ENCODE results near the gene HTT. TPM values are rescaled to one million over a fixed set of nuclear protein-coding genes. Genes with fewer than 3 reads are reported as not detected.

HTT gene
- total RNA-seq, 6 experiments from 2014 or later: 38.1 to 52.0 (median 47.8) TPM

DNA sequence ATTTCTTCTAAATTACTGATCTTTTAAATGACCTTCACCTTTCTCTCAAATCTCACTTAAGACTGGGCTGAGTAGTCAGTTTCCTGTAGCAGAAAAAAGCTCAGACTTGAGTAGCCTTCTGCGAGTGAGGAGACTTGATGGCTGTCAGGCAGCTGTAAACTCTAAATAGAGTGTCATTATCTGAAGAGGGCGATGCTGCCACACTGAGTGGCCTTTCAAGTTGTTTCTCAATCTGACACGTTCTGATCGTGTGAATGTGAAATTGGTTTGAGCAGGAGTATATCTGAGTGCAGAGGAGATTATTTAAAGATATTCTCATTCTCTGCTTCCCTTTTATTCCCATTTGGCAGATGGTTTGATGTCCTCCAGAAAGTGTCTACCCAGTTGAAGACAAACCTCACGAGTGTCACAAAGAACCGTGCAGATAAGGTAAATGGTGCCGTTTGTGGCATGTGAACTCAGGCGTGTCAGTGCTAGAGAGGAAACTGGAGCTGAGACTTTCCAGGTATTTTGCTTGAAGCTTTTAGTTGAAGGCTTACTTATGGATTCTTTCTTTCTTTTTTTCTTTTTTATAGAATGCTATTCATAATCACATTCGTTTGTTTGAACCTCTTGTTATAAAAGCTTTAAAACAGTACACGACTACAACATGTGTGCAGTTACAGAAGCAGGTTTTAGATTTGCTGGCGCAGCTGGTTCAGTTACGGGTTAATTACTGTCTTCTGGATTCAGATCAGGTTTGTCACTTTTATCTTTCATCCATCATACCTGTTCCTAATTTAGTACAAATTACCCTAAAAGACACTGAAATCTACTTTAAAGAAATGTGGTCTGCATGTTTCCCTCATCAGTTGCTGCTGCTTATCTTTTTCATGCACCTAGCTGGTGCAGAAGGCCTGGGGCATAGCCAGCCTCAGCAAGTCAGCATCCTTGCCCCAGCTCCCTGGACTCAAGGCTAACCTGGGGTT lies 100.2 kb downstream of the HTT start:
- no peaks in the 10 kb centered on the region for H3K27me3 Mint-ChIP-seq (ENCODE audit: insufficient read depth)
- H3K27ac Mint-ChIP-seq: no peak overlapping the region
- H3K4me1 Mint-ChIP-seq (ENCODE audit: low read depth): peaks cover 17% of the 10 kb centered on the region; the same call in 1 of the 2 replicates
- TF ChIP-seq, protein P1, sequence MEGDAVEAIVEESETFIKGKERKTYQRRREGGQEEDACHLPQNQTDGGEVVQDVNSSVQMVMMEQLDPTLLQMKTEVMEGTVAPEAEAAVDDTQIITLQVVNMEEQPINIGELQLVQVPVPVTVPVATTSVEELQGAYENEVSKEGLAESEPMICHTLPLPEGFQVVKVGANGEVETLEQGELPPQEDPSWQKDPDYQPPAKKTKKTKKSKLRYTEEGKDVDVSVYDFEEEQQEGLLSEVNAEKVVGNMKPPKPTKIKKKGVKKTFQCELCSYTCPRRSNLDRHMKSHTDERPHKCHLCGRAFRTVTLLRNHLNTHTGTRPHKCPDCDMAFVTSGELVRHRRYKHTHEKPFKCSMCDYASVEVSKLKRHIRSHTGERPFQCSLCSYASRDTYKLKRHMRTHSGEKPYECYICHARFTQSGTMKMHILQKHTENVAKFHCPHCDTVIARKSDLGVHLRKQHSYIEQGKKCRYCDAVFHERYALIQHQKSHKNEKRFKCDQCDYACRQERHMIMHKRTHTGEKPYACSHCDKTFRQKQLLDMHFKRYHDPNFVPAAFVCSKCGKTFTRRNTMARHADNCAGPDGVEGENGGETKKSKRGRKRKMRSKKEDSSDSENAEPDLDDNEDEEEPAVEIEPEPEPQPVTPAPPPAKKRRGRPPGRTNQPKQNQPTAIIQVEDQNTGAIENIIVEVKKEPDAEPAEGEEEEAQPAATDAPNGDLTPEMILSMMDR (IDR thresholded peaks at IDR 0.05): no peak
- no peak for DNase-seq
- peaks cover 39% of the 10 kb centered on the region for H3K36me3 Mint-ChIP-seq (ENCODE audit: low read depth)
- H3K9me3 Mint-ChIP-seq: no peaks in the 10 kb centered on the region
- no peak overlapping the region for H3K4me3 Mint-ChIP-seq

DNA sequence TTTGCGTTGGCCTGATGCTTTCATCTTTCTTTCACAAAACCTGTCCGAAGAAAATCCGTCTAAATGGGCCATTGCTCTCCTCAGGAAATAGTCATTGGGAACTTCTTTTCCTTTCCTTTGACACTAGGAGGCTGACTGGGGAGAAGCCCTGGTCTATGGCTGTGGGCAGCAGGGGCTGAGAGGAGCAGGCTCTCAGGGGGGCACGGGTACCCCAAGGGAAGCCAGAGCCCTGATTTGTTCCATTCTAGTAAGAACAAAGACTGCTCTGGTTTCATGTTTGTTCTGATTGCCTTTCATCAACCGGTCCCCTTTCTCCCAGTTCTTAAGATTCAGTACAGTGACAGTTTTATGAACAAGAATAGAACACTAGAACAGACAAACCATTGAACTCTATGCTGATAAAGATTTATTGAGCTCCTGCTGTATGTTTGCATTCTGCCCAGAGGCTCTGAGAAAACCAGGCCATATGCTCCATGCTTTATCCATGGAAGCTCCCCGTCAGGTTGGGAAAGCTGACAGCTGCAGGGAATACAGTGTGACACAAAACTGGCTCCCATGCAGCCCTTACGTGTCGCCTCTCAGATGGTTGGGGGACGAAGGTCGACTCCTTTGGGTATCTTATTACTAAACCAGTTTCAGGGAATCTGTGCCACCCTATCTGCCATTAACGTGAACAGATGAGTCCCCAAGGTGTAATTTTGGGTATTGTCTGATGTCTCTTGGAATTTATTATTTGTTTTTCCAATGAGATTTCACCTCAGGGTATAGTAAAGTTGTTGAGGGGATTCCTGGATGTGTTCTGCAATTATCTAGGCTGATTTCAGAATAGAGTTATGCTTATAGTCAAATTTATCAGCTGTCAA lies 102.1 kb downstream of the HTT start:
- TF ChIP-seq, protein P1 (IDR thresholded peaks at IDR 0.05): no peak
- H3K27ac Mint-ChIP-seq: no peak overlapping the region
- H3K4me1 Mint-ChIP-seq (ENCODE audit: low read depth): peaks cover 8% of the 10 kb centered on the region; the same call in 1 of the 2 replicates
- no peak for DNase-seq
- no peaks in the 10 kb centered on the region for H3K27me3 Mint-ChIP-seq (ENCODE audit: insufficient read depth)
- no peaks in the 10 kb centered on the region for H3K9me3 Mint-ChIP-seq
- H3K36me3 Mint-ChIP-seq (ENCODE audit: low read depth): peaks cover 30% of the 10 kb centered on the region
- H3K4me3 Mint-ChIP-seq: no peak overlapping the region

DNA sequence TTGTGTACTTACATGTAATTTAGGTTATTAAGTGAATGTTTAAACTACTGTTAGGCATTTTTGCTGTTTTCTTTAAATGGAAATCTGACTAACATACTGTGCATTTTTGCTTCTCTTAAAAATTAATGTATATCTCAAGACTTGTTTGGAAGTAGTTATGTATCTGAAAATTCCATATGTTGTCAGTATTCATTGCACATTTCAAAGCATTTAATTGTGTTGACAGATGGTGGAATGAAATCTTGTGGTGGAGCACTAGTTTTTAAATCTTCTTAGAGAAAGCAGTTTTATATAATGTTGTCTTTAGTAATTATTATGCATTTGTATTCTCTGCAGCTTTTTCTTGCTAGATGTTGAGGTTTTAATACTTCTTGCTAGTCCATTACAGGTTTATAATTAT lies 102.9 kb downstream of the HTT start:
- Mint-ChIP-seq H3K36me3 (ENCODE audit: low read depth) (peaks cover 30% of the 10 kb centered on the region), H3K27ac (no peak overlapping the region), H3K4me3 (no peak overlapping the region), H3K27me3 (ENCODE audit: insufficient read depth) (no peaks in the 10 kb centered on the region; the same call in 1 of the 2 replicates), H3K4me1 (ENCODE audit: low read depth) (peaks cover 8% of the 10 kb centered on the region; the same call in 1 of the 2 replicates), H3K9me3 (no peaks in the 10 kb centered on the region)
- DNase-seq: no peak
- TF ChIP-seq, protein P1 (IDR thresholded peaks at IDR 0.05): no peak

DNA sequence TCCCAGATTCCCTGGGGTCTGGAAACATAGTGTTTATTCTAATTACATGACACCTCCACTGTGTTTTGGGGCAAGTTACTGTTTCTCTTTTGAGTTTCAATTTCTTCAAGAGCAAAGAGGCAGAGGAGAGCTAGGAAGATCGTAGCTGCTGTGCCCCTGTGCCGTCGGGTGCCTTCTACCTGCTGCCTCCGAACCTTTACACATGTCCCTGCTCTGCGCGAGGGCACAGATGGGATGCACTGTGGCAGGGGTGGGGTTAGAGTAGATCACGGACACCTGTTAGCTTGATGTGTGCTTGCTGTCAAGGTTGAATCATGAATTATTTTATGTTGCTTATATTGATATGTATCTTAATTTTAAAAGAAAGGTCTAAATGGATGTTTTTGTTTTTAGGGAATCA lies 103.4 kb downstream of the HTT start:
- TF ChIP-seq, protein P1 (IDR thresholded peaks at IDR 0.05): no peak
- peaks cover 28% of the 10 kb centered on the region for H3K36me3 Mint-ChIP-seq (ENCODE audit: low read depth)

DNA sequence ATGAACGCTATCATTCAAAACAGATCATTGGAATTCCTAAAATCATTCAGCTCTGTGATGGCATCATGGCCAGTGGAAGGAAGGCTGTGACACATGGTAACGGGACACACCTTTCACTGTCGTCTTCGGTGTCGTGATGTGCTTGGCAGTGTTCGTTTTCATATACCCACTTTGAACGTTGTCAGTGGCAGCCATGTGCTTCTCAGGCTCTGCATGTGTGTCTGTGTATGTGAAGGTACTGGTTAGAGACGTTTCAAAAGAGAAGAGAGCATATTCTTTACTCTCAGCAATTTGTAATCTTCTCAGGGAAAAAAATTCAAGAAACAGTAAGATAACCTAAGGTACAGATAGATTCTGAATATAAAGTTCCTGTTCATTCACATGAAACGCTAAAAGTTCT lies 103.9 kb downstream of the HTT start:
- Mint-ChIP-seq H3K4me3 (no peak overlapping the region), H3K27ac (no peak overlapping the region), H3K9me3 (no peaks in the 10 kb centered on the region), H3K27me3 (ENCODE audit: insufficient read depth) (no peaks in the 10 kb centered on the region; the same call in 1 of the 2 replicates), H3K36me3 (ENCODE audit: low read depth) (peaks cover 24% of the 10 kb centered on the region; the same call in 1 of the 2 replicates), H3K4me1 (ENCODE audit: low read depth) (peaks cover 8% of the 10 kb centered on the region; the same call in 1 of the 2 replicates)
- TF ChIP-seq, protein P1 (IDR thresholded peaks at IDR 0.05): no peak
- DNase-seq: no peak

More for the DNA sequence above, 103.4 kb downstream of the HTT start:
- Mint-ChIP-seq H3K27ac (no peak overlapping the region), H3K4me3 (no peak overlapping the region), H3K27me3 (ENCODE audit: insufficient read depth) (no peaks in the 10 kb centered on the region; the same call in 1 of the 2 replicates), H3K4me1 (ENCODE audit: low read depth) (peaks cover 8% of the 10 kb centered on the region; the same call in 1 of the 2 replicates), H3K9me3 (no peaks in the 10 kb centered on the region)
- DNase-seq: no peak
